Kidney (tissue), 14 donors: Measurements from ENCODE around the gene TEAD1. TPM values are rescaled to one million over a fixed set of nuclear protein-coding genes. Genes with fewer than 3 reads are reported as not detected.

Experiments used
- DNase-seq, 5 donors: peaks; one replicate each; pipeline ENCODE4 v3.0.0-alpha.2; 2013 to 2020
- FAIRE-seq: peaks from 2 replicates; lab custom pipeline; 2012; peaks lifted over from hg19 to GRCh38; lab: Jason Lieb, UNC
- H3K27ac ChIP-seq, 2 donors: one replicate each; pipeline ENCODE4 v1.7.0; 2013; ENCODE audit warnings: low read depth in 2 of 2, low read length in 2 of 2, inconsistent platforms in 1 of 2
- H3K27me3 ChIP-seq: one replicate; pipeline ENCODE4 v1.7.1; 2013; ENCODE audit warnings: low read length, inconsistent platforms; ENCODE audit not compliant: control insufficient read depth, insufficient read depth
- H3K36me3 ChIP-seq, 3 donors: one replicate each; pipeline versions ENCODE4 v1.7.0 to v1.7.1; 2013; ENCODE audit warnings: low read length in 3 of 3, control low read depth in 1 of 3, inconsistent platforms in 1 of 3; ENCODE audit not compliant: insufficient read depth in 3 of 3, control insufficient read depth in 2 of 3
- H3K4me1 ChIP-seq, 3 donors: one replicate each; pipeline versions ENCODE4 v1.7.0 to v1.7.1; 2013; ENCODE audit warnings: low read length in 3 of 3, inconsistent platforms in 1 of 3, low read depth in 1 of 3; ENCODE audit not compliant: control insufficient read depth in 2 of 3, insufficient read depth in 2 of 3
- H3K4me3 ChIP-seq, 3 donors: one replicate each; pipeline versions ENCODE4 v1.7.0 to v1.8.1; 2013; ENCODE audit warnings: low read length in 3 of 3, control low read depth in 1 of 3, inconsistent platforms in 1 of 3
- H3K9ac ChIP-seq, 3 donors: one replicate each; pipeline versions ENCODE4 v1.7.0 to v1.7.1; 2013; ENCODE audit warnings: low read length in 3 of 3, control low read depth in 1 of 3, inconsistent platforms in 1 of 3
- H3K9me3 ChIP-seq, 3 donors: one replicate each; pipeline versions ENCODE4 v1.7.0 to v1.7.1; 2013; ENCODE audit warnings: low read length in 3 of 3, control low read depth in 1 of 3, inconsistent platforms in 1 of 3; ENCODE audit not compliant: control insufficient read depth in 2 of 3, insufficient read depth in 1 of 3
- intact Hi-C: fragments of 100-400 bp; cut with DNase I; formaldehyde crosslinking; loops from one replicate; pipeline ENCODE4 v1.11.1; 2022
- polyA plus RNA-seq: library from polyadenylated mRNA; stranded (reverse); fragments of 350-450 nt; fragmentation: Illumina TruSeq; extraction: RNeasy Lipid Tissue Mini Kit (QIAGEN cat#74804); gene quantifications from one replicate; pipeline ENCODE4 v1.2.3, GENCODE V29; 2014; ENCODE audit warnings: low read depth, low replicate concordance; ENCODE audit not compliant: insufficient read depth
- total RNA-seq: library from RNA; stranded (reverse); fragmentation: NEBNext Ultra II Directional; extraction: Animal tissue kit (Norgen Biotek cat#: 25700); gene quantifications from one replicate; pipeline ENCODE4 v1.2.1, GENCODE V29; 2021
- TF ChIP-seq, protein P1 (sequence below): IDR thresholded peaks from 3 replicates; pipeline ENCODE4 v1.5.1; 2012; ENCODE audit warnings: mild to moderate bottlenecking, moderate library complexity, borderline replicate concordance; ENCODE audit not compliant: insufficient read depth; ENCODE audit errors: extremely low read depth
- donor health status: control.
- donor health status: control.
- donor health status: control.
- donor health status: control.
- donor health status: control.
- donor health status: DM: yes; HTN: yes; CAD: no.
- donor health status: Normal renal cell carcinoma (clear cell type).

Gene TEAD1
- total and polyA plus RNA-seq, 2 donors from 2014 or later: 7.6 to 77.2 TPM

DNA sequence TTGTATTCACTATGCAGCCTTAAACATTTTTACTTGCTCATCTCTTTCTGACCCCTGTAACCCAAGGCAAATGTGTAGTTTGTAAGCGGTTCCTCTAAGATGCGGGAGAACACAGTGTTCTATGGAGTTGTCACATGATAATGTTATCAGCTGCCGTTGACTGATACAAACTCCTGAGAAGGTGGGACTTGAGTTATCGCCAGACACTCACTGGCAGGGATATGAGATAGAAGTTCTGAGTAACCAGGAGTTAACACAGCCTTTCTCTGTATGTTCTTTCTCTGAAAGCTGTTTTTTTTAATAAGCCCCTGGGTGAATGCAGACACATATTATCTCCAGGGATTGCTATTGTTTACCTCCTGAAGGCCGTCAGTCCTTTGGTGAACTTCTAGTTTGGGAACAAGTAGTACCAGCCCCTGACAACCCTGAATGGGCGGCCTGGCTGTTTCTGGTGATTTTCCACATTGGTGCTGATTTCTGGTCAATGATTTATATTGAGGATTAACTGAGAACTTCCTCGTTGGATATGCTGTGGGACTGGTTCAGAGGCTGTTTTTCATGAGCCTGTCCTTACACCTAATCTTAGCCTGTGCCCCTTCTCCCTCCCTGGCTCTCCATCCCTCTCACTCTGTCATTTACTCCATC, 179.6 kb downstream of the TEAD1 start:
- H3K9me3 ChIP-seq: no peaks in the 10 kb centered on the region
- intact Hi-C loops: no loop called here
- H3K27me3 ChIP-seq: no peaks in the 10 kb centered on the region
- peaks cover 0 to 20% (median 19%) of the 10 kb centered on the region in 3 donors for H3K4me1 ChIP-seq
- FAIRE-seq: no peak
- peak overlapping the region in 1 of 3 donors; percentile 28 for H3K9ac ChIP-seq
- H3K4me3 ChIP-seq: peak overlapping the region in 1 of 3 donors; percentile 5
- no peak for DNase-seq
- no peaks in the 10 kb centered on the region for H3K36me3 ChIP-seq
- TF ChIP-seq, protein P1, sequence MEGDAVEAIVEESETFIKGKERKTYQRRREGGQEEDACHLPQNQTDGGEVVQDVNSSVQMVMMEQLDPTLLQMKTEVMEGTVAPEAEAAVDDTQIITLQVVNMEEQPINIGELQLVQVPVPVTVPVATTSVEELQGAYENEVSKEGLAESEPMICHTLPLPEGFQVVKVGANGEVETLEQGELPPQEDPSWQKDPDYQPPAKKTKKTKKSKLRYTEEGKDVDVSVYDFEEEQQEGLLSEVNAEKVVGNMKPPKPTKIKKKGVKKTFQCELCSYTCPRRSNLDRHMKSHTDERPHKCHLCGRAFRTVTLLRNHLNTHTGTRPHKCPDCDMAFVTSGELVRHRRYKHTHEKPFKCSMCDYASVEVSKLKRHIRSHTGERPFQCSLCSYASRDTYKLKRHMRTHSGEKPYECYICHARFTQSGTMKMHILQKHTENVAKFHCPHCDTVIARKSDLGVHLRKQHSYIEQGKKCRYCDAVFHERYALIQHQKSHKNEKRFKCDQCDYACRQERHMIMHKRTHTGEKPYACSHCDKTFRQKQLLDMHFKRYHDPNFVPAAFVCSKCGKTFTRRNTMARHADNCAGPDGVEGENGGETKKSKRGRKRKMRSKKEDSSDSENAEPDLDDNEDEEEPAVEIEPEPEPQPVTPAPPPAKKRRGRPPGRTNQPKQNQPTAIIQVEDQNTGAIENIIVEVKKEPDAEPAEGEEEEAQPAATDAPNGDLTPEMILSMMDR: no peak
- peak overlapping the region; percentile 83 for H3K27ac ChIP-seq

DNA sequence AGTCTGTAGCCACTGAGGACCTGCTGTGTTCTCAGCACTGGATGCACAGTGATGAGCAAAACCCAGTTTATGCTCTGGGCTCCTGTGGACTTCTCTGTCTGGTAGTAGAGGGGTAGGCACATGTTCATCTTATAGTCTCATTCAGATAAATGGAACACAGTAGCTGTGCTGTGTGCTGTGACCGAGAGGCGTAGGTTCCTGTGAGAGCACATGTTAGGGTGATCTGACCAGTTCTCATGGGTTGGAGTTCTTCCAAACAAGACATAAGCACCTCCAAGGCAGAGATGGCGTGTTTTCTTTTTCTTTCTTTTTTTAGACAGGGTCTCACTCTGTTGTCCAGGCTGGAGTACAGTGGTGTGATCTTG, 180.1 kb downstream of the TEAD1 start:
- H3K36me3 ChIP-seq: no peaks in the 10 kb centered on the region
- DNase-seq (no peak), FAIRE-seq (no peak)
- H3K9me3 ChIP-seq: no peaks in the 10 kb centered on the region
- H3K9ac ChIP-seq: peak overlapping the region in 1 of 3 donors; percentile 28
- no peaks in the 10 kb centered on the region for H3K27me3 ChIP-seq
- TF ChIP-seq, protein P1: no peak
- H3K4me1 ChIP-seq: peaks cover 0 to 20% (median 19%) of the 10 kb centered on the region in 3 donors
- intact Hi-C loops: no loop called here
- H3K27ac ChIP-seq: peak overlapping the region; percentile 83
- peak overlapping the region in 2 of 3 donors; percentile 5 to 17 for H3K4me3 ChIP-seq

DNA sequence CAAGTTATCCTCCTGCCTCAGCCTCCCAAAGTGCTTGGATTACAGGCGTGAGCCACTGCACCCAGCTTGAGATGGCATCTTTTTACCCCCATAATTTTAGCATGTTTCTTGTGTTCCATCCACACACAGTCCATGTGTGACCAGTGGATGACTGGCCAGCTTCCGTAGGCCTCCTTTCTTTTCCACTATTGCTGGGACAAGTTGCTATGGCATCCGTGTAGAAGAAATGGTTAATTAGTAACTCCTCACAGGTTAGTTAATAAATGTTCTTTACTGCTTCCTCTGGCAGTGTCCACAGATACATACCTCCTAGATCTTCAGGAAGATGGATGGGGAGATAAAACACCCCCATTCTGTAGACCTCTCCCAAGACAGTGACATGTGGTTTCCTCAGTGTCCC, 180.6 kb downstream of the TEAD1 start:
- Histone ChIP-seq H3K9me3 (no peaks in the 10 kb centered on the region), H3K9ac (no peak overlapping the region), H3K4me3 (peak overlapping the region in 1 of 3 donors; percentile 3), H3K4me1 (peaks cover 0 to 20% (median 19%) of the 10 kb centered on the region in 3 donors), H3K36me3 (no peaks in the 10 kb centered on the region), H3K27me3 (no peaks in the 10 kb centered on the region), H3K27ac (peak overlapping the region; percentile 83)
- intact Hi-C loops: no loop called here
- DNase-seq (peak in 3 of 5 donors; percentile 51 to 86 (median 84)), FAIRE-seq (no peak)
- TF ChIP-seq, protein P1: no peak

DNA sequence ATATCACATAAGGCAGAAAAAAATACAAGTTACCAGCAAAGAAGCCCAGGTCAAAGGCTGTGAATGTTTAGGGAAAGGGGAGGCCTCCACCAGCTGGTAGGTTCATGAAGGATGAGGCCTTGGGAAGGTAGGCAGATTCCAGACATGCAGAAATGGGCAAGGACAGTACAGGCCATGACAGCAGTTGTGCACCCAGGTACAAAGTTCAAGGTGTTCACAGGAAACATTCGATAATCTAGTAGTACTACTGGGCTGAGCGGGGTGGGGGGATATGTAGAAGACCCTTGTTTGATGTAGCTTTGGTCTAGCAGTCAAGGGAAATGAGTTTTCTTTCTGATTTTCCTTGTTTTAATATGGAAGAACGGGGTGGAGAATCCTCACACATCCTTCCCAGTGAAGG, 182.1 kb downstream of the TEAD1 start:
- TF ChIP-seq, protein P1: no peak
- H3K27ac ChIP-seq: no peak overlapping the region
- H3K4me1 ChIP-seq: peaks cover 0 to 20% (median 19%) of the 10 kb centered on the region in 3 donors
- H3K9ac ChIP-seq: no peak overlapping the region
- no peak overlapping the region for H3K4me3 ChIP-seq
- intact Hi-C loops: no loop called here
- DNase-seq: no peak
- H3K9me3 ChIP-seq: no peaks in the 10 kb centered on the region
- H3K27me3 ChIP-seq: no peaks in the 10 kb centered on the region
- H3K36me3 ChIP-seq: no peaks in the 10 kb centered on the region
- FAIRE-seq: no peak
